SW480 (cell line): ENCODE results near the gene PBXIP1.
A peak's percentile ranks its signal among the peaks of the same experiment; 100 is the strongest.
"Not testable (repeated sequence)": the region's sequence is repeated elsewhere in the genome, so short reads cannot be mapped to it uniquely, and the experiment has no call there.

Experiments used
- DNase-seq: peaks from one replicate; pipeline ENCODE4 v3.0.0-alpha.2; 2016; ENCODE audit warnings: low spot score

The PBXIP1 gene

GRCh38 chr1:154937085-154937987, 18.6 kb downstream of the PBXIP1 start:
- peak; percentile 96 for DNase-seq

- peak; percentile 96 for DNase-seq
Observed at GRCh38 chr1:154936555-154937084, 19.3 kb downstream of the PBXIP1 start, which contains the start of gene PMVK. TSS of gene PMVK (minus strand) at chr1:154936719. CDS start at chr1:154936685, 34 bp downstream.

GRCh38 chr1:154935749-154936554, 19.9 kb downstream of the PBXIP1 start:
- no peak for DNase-seq

- DNase-seq, result no peak
Observed at GRCh38 chr1:154934358-154934948, 21.4 kb downstream of the PBXIP1 start.

- DNase-seq, result peak; percentile 87
Observed at GRCh38 chr1:154931940-154932487, 23.9 kb downstream of the PBXIP1 start.

- no peak for DNase-seq
Observed at GRCh38 chr1:154926201-154926600, 29.7 kb downstream of the PBXIP1 start.

- DNase-seq, result no peak
Observed at GRCh38 chr1:154925335-154926170, 30.3 kb downstream of the PBXIP1 start.

GRCh38 chr1:154923695-154924094, 32.2 kb downstream of the PBXIP1 start:
- no peak for DNase-seq

GRCh38 chr1:154913273-154913672, 42.6 kb downstream of the PBXIP1 start:
- DNase-seq, result no peak

- no peak for DNase-seq
Observed at GRCh38 chr1:154912755-154913154, 43.1 kb downstream of the PBXIP1 start.

- no peak for DNase-seq
Observed at GRCh38 chr1:154911691-154912550, 44.0 kb downstream of the PBXIP1 start.

- no peak for DNase-seq
Observed at GRCh38 chr1:154910851-154911250, 45.0 kb downstream of the PBXIP1 start.

- DNase-seq, result no peak
Observed at GRCh38 chr1:154908937-154909336, 47.0 kb downstream of the PBXIP1 start.

- not testable (repeated sequence) for DNase-seq
Observed at GRCh38 chr1:154908129-154908528, 47.8 kb downstream of the PBXIP1 start.

- DNase-seq, result peak; percentile 45
Observed at GRCh38 chr1:154906621-154907081, 49.2 kb downstream of the PBXIP1 start.

GRCh38 chr1:154902938-154903566, 52.8 kb downstream of the PBXIP1 start:
- DNase-seq, result no peak

GRCh38 chr1:154901591-154901990, 54.3 kb downstream of the PBXIP1 start:
- no peak for DNase-seq

- DNase-seq, result no peak
Observed at GRCh38 chr1:154899041-154899440, 56.9 kb downstream of the PBXIP1 start.

- DNase-seq, result no peak
Observed at GRCh38 chr1:154896771-154897286, 59.1 kb downstream of the PBXIP1 start.
